ENCODE measurements around the gene PCYT1B.

DNA sequence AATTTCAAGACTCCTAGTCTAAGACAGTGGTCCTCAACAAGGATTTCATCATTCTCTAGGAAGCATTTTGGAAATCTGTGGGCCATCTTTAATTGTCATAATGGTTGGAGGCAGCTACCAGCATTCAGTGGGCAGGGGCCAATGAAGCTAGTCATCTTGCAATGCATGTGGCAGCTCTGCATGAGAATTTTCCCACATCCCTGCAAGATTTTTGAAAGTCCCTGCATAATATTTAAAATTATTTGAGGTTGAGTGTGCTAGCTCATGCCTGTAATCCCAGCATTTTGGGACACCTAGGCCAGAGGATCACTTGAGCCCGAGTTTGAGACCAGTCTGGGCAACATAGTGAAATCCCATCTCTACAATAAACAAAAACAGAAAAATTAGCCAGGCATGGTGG lies 44.0 kb downstream of the PCYT1B start:
- TF ChIP-seq, protein P1, sequence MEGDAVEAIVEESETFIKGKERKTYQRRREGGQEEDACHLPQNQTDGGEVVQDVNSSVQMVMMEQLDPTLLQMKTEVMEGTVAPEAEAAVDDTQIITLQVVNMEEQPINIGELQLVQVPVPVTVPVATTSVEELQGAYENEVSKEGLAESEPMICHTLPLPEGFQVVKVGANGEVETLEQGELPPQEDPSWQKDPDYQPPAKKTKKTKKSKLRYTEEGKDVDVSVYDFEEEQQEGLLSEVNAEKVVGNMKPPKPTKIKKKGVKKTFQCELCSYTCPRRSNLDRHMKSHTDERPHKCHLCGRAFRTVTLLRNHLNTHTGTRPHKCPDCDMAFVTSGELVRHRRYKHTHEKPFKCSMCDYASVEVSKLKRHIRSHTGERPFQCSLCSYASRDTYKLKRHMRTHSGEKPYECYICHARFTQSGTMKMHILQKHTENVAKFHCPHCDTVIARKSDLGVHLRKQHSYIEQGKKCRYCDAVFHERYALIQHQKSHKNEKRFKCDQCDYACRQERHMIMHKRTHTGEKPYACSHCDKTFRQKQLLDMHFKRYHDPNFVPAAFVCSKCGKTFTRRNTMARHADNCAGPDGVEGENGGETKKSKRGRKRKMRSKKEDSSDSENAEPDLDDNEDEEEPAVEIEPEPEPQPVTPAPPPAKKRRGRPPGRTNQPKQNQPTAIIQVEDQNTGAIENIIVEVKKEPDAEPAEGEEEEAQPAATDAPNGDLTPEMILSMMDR (IDR thresholded peaks at IDR 0.05; ENCODE audit: low read depth, low read length), result no peak
- TF ChIP-seq, protein P2, sequence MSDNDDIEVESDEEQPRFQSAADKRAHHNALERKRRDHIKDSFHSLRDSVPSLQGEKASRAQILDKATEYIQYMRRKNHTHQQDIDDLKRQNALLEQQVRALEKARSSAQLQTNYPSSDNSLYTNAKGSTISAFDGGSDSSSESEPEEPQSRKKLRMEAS (IDR thresholded peaks at IDR 0.05; ENCODE audit: low read depth, low read length), result no peak

All from NB4 (cell line).